ENCODE measurements around the gene SPDEF.

SPDEF gene

DNA sequence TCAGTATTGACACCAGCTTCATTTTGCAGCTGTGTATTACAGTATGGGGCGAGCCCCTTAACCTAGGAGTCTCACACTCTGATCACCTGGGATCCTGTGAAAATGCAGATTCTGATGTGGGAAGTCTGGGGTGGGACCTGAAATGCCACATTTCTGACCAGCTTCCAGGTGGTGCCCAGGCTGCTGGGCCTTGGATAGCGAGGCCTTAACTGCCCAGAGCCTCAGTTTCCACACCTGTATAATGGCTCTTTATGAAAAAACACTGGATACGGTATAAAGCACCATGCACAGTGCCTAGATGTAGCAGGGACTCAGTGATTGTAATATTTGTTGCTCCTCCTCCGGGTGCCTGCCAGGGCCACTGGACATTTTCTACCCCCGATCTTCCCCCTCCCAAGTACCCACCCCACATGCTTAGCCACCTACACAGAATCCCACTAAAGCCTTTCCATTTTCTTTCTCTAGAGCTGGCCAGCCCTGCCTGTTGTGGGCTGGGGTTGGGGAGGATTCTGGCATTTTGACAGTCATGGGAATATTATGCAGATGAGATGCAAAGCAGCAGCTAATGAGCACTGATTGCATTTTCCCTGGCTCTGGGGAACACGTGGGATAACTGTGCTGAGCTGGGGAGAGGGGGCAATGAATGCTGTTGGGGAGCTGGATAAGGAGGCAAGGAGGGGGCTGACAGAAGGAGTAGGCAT lies 44.8 kb downstream of the SPDEF start:
- no peak overlapping the region for H3K9ac ChIP-seq (ENCODE audit: insufficient read length)
- DNase-seq (ENCODE audit: low read depth, low spot score): no peak
- TF ChIP-seq FOXP2 (optimal IDR thresholded peaks at IDR 0.05; ENCODE audit: control extremely low read depth, extremely low read length, insufficient read depth) (no peak), POLR2AphosphoS5 (IDR thresholded peaks at IDR 0.05; ENCODE audit: borderline replicate concordance, low read depth, low read length) (no peak), EZH2 (IDR thresholded peaks at IDR 0.05) (no peak)
- H3K9me3 ChIP-seq (ENCODE audit: low read depth, low read length): no peaks in the 10 kb centered on the region
- H3K4me3 ChIP-seq: no peak overlapping the region
- no peak overlapping the region for H3K27ac ChIP-seq
- no peaks in the 10 kb centered on the region for H3K36me3 ChIP-seq (ENCODE audit: insufficient read depth, low read length)

DNA sequence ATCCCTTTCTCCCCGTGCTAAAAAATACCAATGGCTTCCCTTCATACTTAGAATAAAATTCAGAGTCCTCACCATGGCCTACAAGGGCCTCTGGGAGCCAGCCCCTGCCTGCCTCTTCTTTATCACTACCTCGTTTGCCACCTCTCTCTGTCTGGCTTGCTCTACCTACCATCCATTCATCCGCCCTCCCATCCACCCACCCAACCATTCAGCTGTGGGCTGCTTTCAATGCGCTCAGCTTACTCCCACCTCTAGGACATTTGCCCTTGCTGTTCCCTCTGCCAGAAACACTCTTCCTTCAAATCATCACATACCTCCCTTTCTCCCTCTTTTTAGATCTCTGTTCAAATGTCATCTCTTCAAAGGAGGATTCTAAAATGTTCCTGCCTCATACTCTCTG lies 45.8 kb downstream of the SPDEF start:
- TF ChIP-seq FOXP2 (optimal IDR thresholded peaks at IDR 0.05; ENCODE audit: control extremely low read depth, extremely low read length, insufficient read depth): no peak
- TF ChIP-seq EZH2 (IDR thresholded peaks at IDR 0.05): no peak
- TF ChIP-seq POLR2AphosphoS5 (IDR thresholded peaks at IDR 0.05; ENCODE audit: borderline replicate concordance, low read depth, low read length): no peak
- no peak overlapping the region for H3K9ac ChIP-seq (ENCODE audit: insufficient read length)
- H3K9me3 ChIP-seq (ENCODE audit: low read depth, low read length): no peaks in the 10 kb centered on the region
- DNase-seq (ENCODE audit: low read depth, low spot score): no peak
- H3K36me3 ChIP-seq (ENCODE audit: insufficient read depth, low read length): no peaks in the 10 kb centered on the region
- no peak overlapping the region for H3K4me3 ChIP-seq
- H3K27ac ChIP-seq: no peak overlapping the region

DNA sequence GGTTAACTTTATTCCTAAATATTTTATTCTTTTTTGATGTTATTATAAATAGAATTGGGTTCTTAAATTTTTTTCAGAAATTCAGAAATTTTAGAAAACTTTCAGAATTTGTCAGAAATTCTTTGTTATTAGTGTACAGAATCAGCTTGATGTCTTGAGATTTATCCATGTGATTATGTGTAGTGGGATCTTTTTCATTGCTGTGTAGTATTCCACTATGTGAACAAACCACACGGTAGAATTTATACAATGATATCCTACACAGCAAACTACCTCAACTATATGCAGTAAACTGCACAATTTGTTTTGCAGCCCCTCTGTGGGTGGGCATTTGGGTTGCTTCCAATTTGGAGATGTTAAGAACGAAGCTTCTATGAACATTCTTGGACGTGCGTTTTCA lies 46.3 kb downstream of the SPDEF start:
- Histone ChIP-seq H3K9ac (ENCODE audit: insufficient read length) (no peak overlapping the region), H3K36me3 (ENCODE audit: insufficient read depth, low read length) (no peaks in the 10 kb centered on the region), H3K27ac (no peak overlapping the region), H3K4me3 (no peak overlapping the region), H3K9me3 (ENCODE audit: low read depth, low read length) (no peaks in the 10 kb centered on the region)
- DNase-seq (ENCODE audit: low read depth, low spot score): no peak
- no peak for TF ChIP-seq FOXP2 (optimal IDR thresholded peaks at IDR 0.05; ENCODE audit: control extremely low read depth, extremely low read length, insufficient read depth)
- no peak for TF ChIP-seq EZH2 (IDR thresholded peaks at IDR 0.05)
- no peak for TF ChIP-seq POLR2AphosphoS5 (IDR thresholded peaks at IDR 0.05; ENCODE audit: borderline replicate concordance, low read depth, low read length)

DNA sequence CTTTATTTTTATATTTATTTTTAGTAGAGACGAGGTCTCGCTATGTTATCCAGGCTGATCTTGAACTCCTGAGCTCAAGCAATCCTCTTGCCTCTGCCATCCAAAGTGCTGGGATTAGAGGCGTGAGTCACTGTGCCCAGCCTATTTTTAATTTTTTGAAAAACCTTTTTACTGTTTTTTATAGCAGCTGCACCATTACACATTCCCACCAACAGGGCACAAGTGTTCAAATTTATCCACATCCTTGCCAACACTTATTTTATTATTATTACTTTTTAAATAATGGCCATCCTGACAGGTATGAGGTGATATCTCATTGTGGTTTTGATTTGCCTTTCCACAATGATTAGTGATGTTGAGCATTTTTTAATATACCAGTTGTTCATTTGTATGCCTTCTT lies 47.7 kb downstream of the SPDEF start:
- H3K9me3 ChIP-seq (ENCODE audit: low read depth, low read length): no peaks in the 10 kb centered on the region

DNA sequence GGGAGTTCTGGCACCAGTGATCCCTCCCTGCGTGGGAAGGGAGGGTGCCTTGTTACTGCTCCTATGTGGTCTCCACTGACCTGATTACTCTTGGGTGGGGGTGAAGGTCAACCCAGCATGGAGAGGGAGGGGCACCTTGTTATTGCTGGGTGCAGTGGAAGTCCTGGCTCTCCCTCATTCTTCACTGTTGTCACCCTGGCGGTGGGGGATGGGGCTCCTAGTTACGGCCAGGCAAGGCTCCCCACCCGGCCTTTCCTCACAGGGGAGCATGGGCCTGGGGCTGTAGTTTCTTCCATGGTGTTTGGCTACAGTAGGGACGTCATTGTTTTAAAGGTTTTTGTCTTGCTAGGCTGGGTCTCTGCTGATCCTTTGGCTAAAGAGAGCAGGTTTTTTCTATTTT lies 49.4 kb downstream of the SPDEF start:
- no peak for DNase-seq (ENCODE audit: low read depth, low spot score)

More for the DNA sequence above, 47.7 kb downstream of the SPDEF start:
- no peak for TF ChIP-seq FOXP2 (optimal IDR thresholded peaks at IDR 0.05; ENCODE audit: control extremely low read depth, extremely low read length, insufficient read depth)
- TF ChIP-seq POLR2AphosphoS5 (IDR thresholded peaks at IDR 0.05; ENCODE audit: borderline replicate concordance, low read depth, low read length): no peak
- TF ChIP-seq EZH2 (IDR thresholded peaks at IDR 0.05): no peak
- DNase-seq (ENCODE audit: low read depth, low spot score): no peak
- Histone ChIP-seq H3K27ac (no peak overlapping the region), H3K4me3 (no peak overlapping the region), H3K36me3 (ENCODE audit: insufficient read depth, low read length) (no peaks in the 10 kb centered on the region), H3K9ac (ENCODE audit: insufficient read length) (no peak overlapping the region)

DNA sequence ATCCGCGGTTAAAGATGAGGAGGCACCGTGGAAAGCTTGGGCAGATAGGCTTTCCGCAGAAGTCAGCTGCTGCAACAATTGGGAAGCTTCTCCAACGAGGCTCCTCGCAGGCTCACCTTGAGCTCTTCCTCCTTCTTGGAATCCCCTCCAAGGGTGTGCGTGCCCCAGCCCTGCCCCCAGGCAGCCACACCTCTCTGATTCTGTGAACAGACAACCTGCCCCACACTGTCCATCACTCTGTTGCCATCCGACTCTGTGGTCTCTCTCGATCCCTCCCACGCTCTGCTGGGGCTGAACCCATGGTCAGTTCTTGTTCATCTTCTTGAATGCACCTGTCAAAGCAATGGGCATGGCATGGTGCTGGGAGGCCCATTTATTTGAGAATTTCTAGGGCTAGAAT lies 58.7 kb downstream of the SPDEF start:
- H3K27ac ChIP-seq: no peak overlapping the region
- no peak for DNase-seq (ENCODE audit: low read depth, low spot score)
- no peak overlapping the region for H3K9ac ChIP-seq (ENCODE audit: insufficient read length)
- TF ChIP-seq POLR2AphosphoS5 (IDR thresholded peaks at IDR 0.05; ENCODE audit: borderline replicate concordance, low read depth, low read length) (no peak), FOXP2 (optimal IDR thresholded peaks at IDR 0.05; ENCODE audit: control extremely low read depth, extremely low read length, insufficient read depth) (no peak), EZH2 (IDR thresholded peaks at IDR 0.05) (no peak)
- no peaks in the 10 kb centered on the region for H3K36me3 ChIP-seq (ENCODE audit: insufficient read depth, low read length)
- H3K4me3 ChIP-seq: no peak overlapping the region
- H3K9me3 ChIP-seq (ENCODE audit: low read depth, low read length): no peaks in the 10 kb centered on the region

More for the DNA sequence above, 49.4 kb downstream of the SPDEF start:
- Histone ChIP-seq H3K4me3 (no peak overlapping the region), H3K27ac (no peak overlapping the region), H3K9ac (ENCODE audit: insufficient read length) (no peak overlapping the region), H3K36me3 (ENCODE audit: insufficient read depth, low read length) (no peaks in the 10 kb centered on the region), H3K9me3 (ENCODE audit: low read depth, low read length) (no peaks in the 10 kb centered on the region)
- TF ChIP-seq EZH2 (IDR thresholded peaks at IDR 0.05): no peak
- no peak for TF ChIP-seq POLR2AphosphoS5 (IDR thresholded peaks at IDR 0.05; ENCODE audit: borderline replicate concordance, low read depth, low read length)
- TF ChIP-seq FOXP2 (optimal IDR thresholded peaks at IDR 0.05; ENCODE audit: control extremely low read depth, extremely low read length, insufficient read depth): no peak

DNA sequence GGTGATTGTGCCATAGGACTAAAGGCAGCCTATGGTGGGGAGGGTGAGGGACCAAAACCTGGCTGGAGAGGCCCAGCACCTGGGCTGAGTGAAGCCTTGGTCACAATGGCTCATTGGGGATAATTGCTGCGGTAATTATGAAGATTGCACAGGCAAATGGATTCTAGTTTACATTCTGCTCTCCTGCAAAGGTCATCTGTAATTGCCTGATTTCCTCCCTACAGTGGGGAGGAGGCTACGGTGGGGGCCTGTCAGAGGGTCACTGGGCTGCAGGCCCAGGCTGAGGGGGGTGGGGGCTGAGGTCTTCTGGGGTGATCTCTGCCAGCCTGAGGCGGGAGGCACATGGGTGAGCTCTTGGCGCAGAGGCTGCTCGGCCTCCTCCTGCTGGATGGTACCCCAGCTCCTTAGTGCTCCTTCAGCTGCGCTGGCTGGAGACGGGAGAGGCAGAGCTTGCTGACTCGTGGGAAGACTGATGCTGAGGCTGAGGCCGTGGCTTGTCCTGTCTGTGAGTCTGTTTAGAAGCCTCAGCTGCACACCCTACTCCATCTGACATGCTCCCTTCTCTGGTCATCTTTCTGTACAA lies 59.9 kb downstream of the SPDEF start:
- H3K36me3 ChIP-seq (ENCODE audit: insufficient read depth, low read length): no peaks in the 10 kb centered on the region
- DNase-seq (ENCODE audit: low read depth, low spot score): no peak
- H3K27ac ChIP-seq: no peak overlapping the region
- no peaks in the 10 kb centered on the region for H3K9me3 ChIP-seq (ENCODE audit: low read depth, low read length)
- H3K4me3 ChIP-seq: no peak overlapping the region
- TF ChIP-seq FOXP2 (optimal IDR thresholded peaks at IDR 0.05; ENCODE audit: control extremely low read depth, extremely low read length, insufficient read depth) (no peak), POLR2AphosphoS5 (IDR thresholded peaks at IDR 0.05; ENCODE audit: borderline replicate concordance, low read depth, low read length) (no peak)
- H3K9ac ChIP-seq (ENCODE audit: insufficient read length): no peak overlapping the region

DNA sequence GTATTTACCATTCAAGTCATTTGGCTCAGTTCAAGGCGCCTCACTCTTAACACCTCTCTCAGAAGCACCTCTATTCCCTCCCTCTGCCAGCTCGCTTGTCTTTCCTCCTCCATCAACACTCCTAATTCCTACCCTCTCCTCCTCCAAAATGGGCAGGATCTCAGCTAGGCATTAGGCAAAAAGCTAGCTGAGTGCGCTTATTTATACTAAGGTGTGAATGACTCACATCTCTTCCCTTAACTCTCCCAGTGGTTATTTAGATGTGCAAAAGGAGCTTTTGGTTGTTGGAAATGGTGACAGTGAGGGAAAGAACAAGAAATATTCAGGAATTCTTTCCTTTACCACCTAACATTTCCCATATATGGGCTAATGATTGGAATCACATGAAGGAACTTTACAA lies 61.2 kb downstream of the SPDEF start:
- Histone ChIP-seq H3K27ac (no peak overlapping the region), H3K36me3 (ENCODE audit: insufficient read depth, low read length) (no peaks in the 10 kb centered on the region), H3K9ac (ENCODE audit: insufficient read length) (no peak overlapping the region), H3K9me3 (ENCODE audit: low read depth, low read length) (no peaks in the 10 kb centered on the region), H3K4me3 (no peak overlapping the region)
- TF ChIP-seq POLR2AphosphoS5 (IDR thresholded peaks at IDR 0.05; ENCODE audit: borderline replicate concordance, low read depth, low read length) (no peak), FOXP2 (optimal IDR thresholded peaks at IDR 0.05; ENCODE audit: control extremely low read depth, extremely low read length, insufficient read depth) (no peak), EZH2 (IDR thresholded peaks at IDR 0.05) (no peak)
- DNase-seq (ENCODE audit: low read depth, low spot score): no peak
